Measurements from ENCODE around the gene LTO1.
A peak's percentile ranks its signal among the peaks of the same experiment; 100 is the strongest.

The LTO1 gene

GRCh38 chr11:69671734-69672465 is 3.3 kb downstream of the LTO1 start:
- peak overlapping the region; percentile 46; the same call in 1 of the 2 replicates for H3K27ac ChIP-seq
- TF ChIP-seq ZFX (IDR thresholded peaks at IDR 0.05; ENCODE audit: borderline replicate concordance), result no peak
- TF ChIP-seq CTCF (IDR thresholded peaks at IDR 0.05), result no peak

- H3K27ac ChIP-seq, result peak overlapping the region; percentile 46
- TF ChIP-seq CTCF (IDR thresholded peaks at IDR 0.05), result peak; percentile 95
- TF ChIP-seq ZFX (IDR thresholded peaks at IDR 0.05; ENCODE audit: borderline replicate concordance), result no peak
These were observed 4.9 kb downstream of the LTO1 start for GRCh38 chr11:69670158-69670845.

- peak overlapping the region; percentile 46 for H3K27ac ChIP-seq
- TF ChIP-seq ZFX (IDR thresholded peaks at IDR 0.05; ENCODE audit: borderline replicate concordance) (no peak), CTCF (IDR thresholded peaks at IDR 0.05) (no peak)
These were observed 5.7 kb downstream of the LTO1 start for GRCh38 chr11:69669486-69669885.

GRCh38 chr11:69667619-69668604 is 7.2 kb downstream of the LTO1 start:
- no peak for TF ChIP-seq ZFX (IDR thresholded peaks at IDR 0.05; ENCODE audit: borderline replicate concordance)
- TF ChIP-seq CTCF (IDR thresholded peaks at IDR 0.05), result no peak
- peak overlapping the region; percentile 27; the same call in 1 of the 2 replicates for H3K27ac ChIP-seq

GRCh38 chr11:69666752-69667536 is 8.2 kb downstream of the LTO1 start:
- TF ChIP-seq ZFX (IDR thresholded peaks at IDR 0.05; ENCODE audit: borderline replicate concordance) (no peak), CTCF (IDR thresholded peaks at IDR 0.05) (no peak)
- no peak overlapping the region for H3K27ac ChIP-seq

- H3K27ac ChIP-seq, result no peak overlapping the region
- TF ChIP-seq ZFX (IDR thresholded peaks at IDR 0.05; ENCODE audit: borderline replicate concordance) (no peak), CTCF (IDR thresholded peaks at IDR 0.05) (no peak)
These were observed 8.9 kb downstream of the LTO1 start for GRCh38 chr11:69666261-69666660.
